Measurements from ENCODE around the gene MAP4K5.

- TF ChIP-seq POLR2A (IDR thresholded peaks at IDR 0.05; ENCODE audit: low read depth, low read length) (no peak), POLR2AphosphoS5 (IDR thresholded peaks at IDR 0.05; ENCODE audit: low read depth, low read length) (no peak), TAF1 (IDR thresholded peaks at IDR 0.05; ENCODE audit: borderline replicate concordance, low read depth, low read length) (no peak)
Measured at GRCh38 chr14:50387548-50387947, 144.8 kb downstream of the MAP4K5 start.

Data from GM12892 (cell line).